Activated CD4-positive, alpha-beta memory T cell treated with anti-CD3 and anti-CD28 coated beads, Interleukin-2, amount 10 ng/mL, durations not matched to agents 7 days and 5 days (primary cell): ENCODE measurements around the gene NAT8L. TPM values are rescaled to one million over a fixed set of nuclear protein-coding genes. Genes with fewer than 3 reads are reported as not detected.

Experiments used
- CTCF ChIA-PET: fragments of 350-600 bp; sonication (Branson Sonifier 250); formaldehyde crosslinking; loops from one replicate; lab custom pipeline; 2021; ENCODE audit warnings: antibody characterized with exemption, inconsistent platforms; lab: Charles Lee
- POLR2A ChIA-PET: fragments of 350-600 bp; sonication (Branson Sonifier 250); formaldehyde crosslinking; loops from one replicate; lab custom pipeline; 2021; ENCODE audit warnings: antibody characterized with exemption; lab: Charles Lee
- DNase-seq: peaks from one replicate; pipeline ENCODE4 v3.0.0-alpha.2; 2020
- H3K27ac Mint-ChIP-seq: one replicate; pipeline ENCODE4 v1.8.0; 2021; ENCODE audit warnings: mild to moderate bottlenecking, mixed read lengths
- H3K27me3 Mint-ChIP-seq: one replicate; pipeline ENCODE4 v1.8.0; 2021; ENCODE audit warnings: mixed read lengths
- H3K36me3 Mint-ChIP-seq: one replicate; pipeline ENCODE4 v1.8.0; 2021; ENCODE audit warnings: low read depth, mixed read lengths
- H3K4me1 Mint-ChIP-seq: one replicate; pipeline ENCODE4 v1.8.0; 2021; ENCODE audit warnings: mixed read lengths
- H3K4me3 Mint-ChIP-seq: one replicate; pipeline ENCODE4 v1.8.0; 2021; ENCODE audit warnings: mild to moderate bottlenecking, mixed read lengths
- H3K9me3 Mint-ChIP-seq: one replicate; pipeline ENCODE4 v1.8.0; 2021; ENCODE audit warnings: mixed read lengths
- total RNA-seq, 2 experiments: library from RNA; stranded (reverse); gene quantifications; one replicate each; pipeline ENCODE4 v1.2.3, GENCODE V29; 2021

The NAT8L gene
- total RNA-seq, 2 experiments from 2014 or later, result 0.08 to 0.10 TPM

DNA sequence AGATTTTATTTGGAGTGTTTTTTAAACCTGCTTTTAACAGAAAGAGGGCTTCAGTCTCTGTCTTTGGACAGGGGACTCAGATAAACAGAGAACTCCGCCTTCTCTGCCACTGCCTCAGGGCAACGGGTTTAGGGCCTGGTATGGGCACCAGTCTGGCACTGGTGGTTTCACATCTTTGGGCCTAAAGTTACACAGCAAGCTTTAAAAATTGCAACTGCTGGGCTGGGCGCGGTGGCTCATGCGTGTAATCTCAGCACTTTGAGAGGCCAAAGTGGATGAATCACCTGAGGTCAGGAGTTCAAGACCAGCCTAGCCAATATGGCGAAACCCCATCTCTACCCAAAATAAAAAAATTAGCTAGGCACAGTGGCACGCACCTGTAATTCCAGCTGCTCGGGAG, 10.3 kb upstream of the NAT8L start:
- Mint-ChIP-seq H3K27ac (no peak overlapping the region), H3K9me3 (no peaks in the 10 kb centered on the region), H3K27me3 (peaks cover 23% of the 10 kb centered on the region), H3K4me1 (no peaks in the 10 kb centered on the region), H3K36me3 (no peaks in the 10 kb centered on the region), H3K4me3 (no peak overlapping the region)
- ChIA-PET CTCF (no interaction called here), POLR2A (no interaction called here)
- DNase-seq, result no peak

- Mint-ChIP-seq H3K4me1 (no peaks in the 10 kb centered on the region), H3K27me3 (peaks cover 26% of the 10 kb centered on the region), H3K4me3 (no peak overlapping the region), H3K27ac (no peak overlapping the region), H3K9me3 (no peaks in the 10 kb centered on the region), H3K36me3 (no peaks in the 10 kb centered on the region)
- no peak for DNase-seq
- CTCF ChIA-PET, result no interaction called here
- POLR2A ChIA-PET, result no interaction called here
These were observed 9.7 kb upstream of the NAT8L start for GRCh38 chr4:2049381-2049780.

DNA sequence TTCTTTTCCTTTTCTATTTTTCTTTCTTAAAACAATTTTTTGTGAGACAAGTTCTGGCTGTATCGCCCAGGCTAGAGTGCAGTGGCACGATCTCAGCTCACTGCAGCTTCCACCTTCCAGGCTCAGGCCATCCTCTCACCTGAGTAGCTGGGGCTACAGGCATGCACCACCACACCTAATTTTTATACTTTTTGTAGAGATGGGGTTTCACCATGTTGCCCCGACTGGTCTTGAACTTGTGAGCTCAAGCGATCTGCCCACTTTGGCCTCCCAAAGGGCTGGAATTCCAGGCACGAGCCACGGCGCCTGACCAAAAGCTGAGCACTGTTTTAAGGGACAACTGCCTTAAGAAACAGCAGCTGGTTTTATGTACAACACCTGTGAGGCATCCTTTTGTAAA, 9.3 kb upstream of the NAT8L start:
- H3K36me3 Mint-ChIP-seq, result no peaks in the 10 kb centered on the region
- H3K4me1 Mint-ChIP-seq, result no peaks in the 10 kb centered on the region
- H3K27ac Mint-ChIP-seq, result no peak overlapping the region
- DNase-seq, result no peak
- H3K9me3 Mint-ChIP-seq, result no peaks in the 10 kb centered on the region
- H3K4me3 Mint-ChIP-seq, result no peak overlapping the region
- H3K27me3 Mint-ChIP-seq, result peaks cover 26% of the 10 kb centered on the region
- ChIA-PET POLR2A (no interaction called here), CTCF (no interaction called here)

DNA sequence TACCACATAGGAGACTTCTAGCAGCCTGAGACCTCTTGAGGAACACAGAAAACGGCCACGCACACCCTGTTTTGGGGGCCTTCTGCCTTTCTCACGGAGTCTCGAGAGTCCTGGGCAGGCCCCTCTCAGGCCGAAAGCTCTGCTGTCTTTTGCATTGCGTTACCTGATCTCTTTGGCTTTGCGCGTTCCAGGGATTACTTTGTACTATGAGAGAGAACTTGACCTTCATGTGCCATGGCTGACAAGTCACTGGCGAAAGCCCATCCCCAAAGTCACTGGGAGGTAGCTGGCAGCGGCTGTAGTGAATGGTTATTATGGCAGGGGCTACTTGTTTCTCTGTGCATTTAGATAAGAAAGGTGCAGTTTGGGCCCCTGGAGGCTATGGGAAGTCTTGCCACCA, 8.0 kb upstream of the NAT8L start:
- no peaks in the 10 kb centered on the region for H3K9me3 Mint-ChIP-seq
- no peak overlapping the region for H3K4me3 Mint-ChIP-seq
- H3K27me3 Mint-ChIP-seq, result peaks cover 31% of the 10 kb centered on the region
- no peak overlapping the region for H3K27ac Mint-ChIP-seq
- DNase-seq, result no peak
- no peaks in the 10 kb centered on the region for H3K4me1 Mint-ChIP-seq
- no peaks in the 10 kb centered on the region for H3K36me3 Mint-ChIP-seq
- ChIA-PET CTCF (no interaction called here), POLR2A (no interaction called here)

GRCh38 chr4:2054217-2054616, 4.9 kb upstream of the NAT8L start:
- DNase-seq, result no peak
- Mint-ChIP-seq H3K4me3 (no peak overlapping the region), H3K36me3 (no peaks in the 10 kb centered on the region), H3K27ac (no peak overlapping the region), H3K27me3 (peaks cover 46% of the 10 kb centered on the region), H3K4me1 (peaks cover 5% of the 10 kb centered on the region), H3K9me3 (no peaks in the 10 kb centered on the region)
- CTCF ChIA-PET, result no interaction called here
- POLR2A ChIA-PET, result no interaction called here

GRCh38 chr4:2057382-2058065, 1.6 kb upstream of the NAT8L start:
- Mint-ChIP-seq H3K36me3 (no peaks in the 10 kb centered on the region), H3K4me1 (peaks cover 5% of the 10 kb centered on the region), H3K9me3 (no peaks in the 10 kb centered on the region), H3K4me3 (peak overlapping the region; percentile 33), H3K27ac (no peak overlapping the region), H3K27me3 (peaks cover 34% of the 10 kb centered on the region)
- DNase-seq, result no peak
- CTCF ChIA-PET, result no interaction called here
- POLR2A ChIA-PET, result interaction anchor here (0.8 kb wide), 1 partner anchor 48 kb away, joined by 4 read pairs; no protein-coding TSS in a partner anchor

GRCh38 chr4:2058264-2059045, 672 bp upstream of the NAT8L start:
- no peak for DNase-seq
- H3K27ac Mint-ChIP-seq, result no peak overlapping the region
- H3K4me1 Mint-ChIP-seq, result peaks cover 5% of the 10 kb centered on the region
- no peaks in the 10 kb centered on the region for H3K36me3 Mint-ChIP-seq
- H3K4me3 Mint-ChIP-seq, result no peak overlapping the region
- POLR2A ChIA-PET, result interaction anchor here (0.8 kb wide), 1 partner anchor 49 kb away, joined by 4 read pairs; no protein-coding TSS in a partner anchor
- no peaks in the 10 kb centered on the region for H3K9me3 Mint-ChIP-seq
- CTCF ChIA-PET, result no interaction called here
- H3K27me3 Mint-ChIP-seq, result peaks cover 33% of the 10 kb centered on the region

- no peak overlapping the region for H3K4me3 Mint-ChIP-seq
- ChIA-PET CTCF (no interaction called here), POLR2A (no interaction called here)
- no peak overlapping the region for H3K27ac Mint-ChIP-seq
- peaks cover 28% of the 10 kb centered on the region for H3K27me3 Mint-ChIP-seq
- peaks cover 5% of the 10 kb centered on the region for H3K4me1 Mint-ChIP-seq
- no peak for DNase-seq
- H3K9me3 Mint-ChIP-seq, result no peaks in the 10 kb centered on the region
- H3K36me3 Mint-ChIP-seq, result no peaks in the 10 kb centered on the region
These were observed 837 bp downstream of the NAT8L start for GRCh38 chr4:2059726-2060602.

- H3K4me1 Mint-ChIP-seq, result peaks cover 5% of the 10 kb centered on the region
- no peaks in the 10 kb centered on the region for H3K36me3 Mint-ChIP-seq
- no peaks in the 10 kb centered on the region for H3K9me3 Mint-ChIP-seq
- no peak overlapping the region for H3K27ac Mint-ChIP-seq
- peaks cover 24% of the 10 kb centered on the region for H3K27me3 Mint-ChIP-seq
- ChIA-PET CTCF (no interaction called here), POLR2A (no interaction called here)
- H3K4me3 Mint-ChIP-seq, result no peak overlapping the region
- DNase-seq, result no peak
These were observed 1.6 kb downstream of the NAT8L start for GRCh38 chr4:2060611-2061185.

- POLR2A ChIA-PET, result no interaction called here
- H3K4me1 Mint-ChIP-seq, result peaks cover 5% of the 10 kb centered on the region
- no peak overlapping the region for H3K4me3 Mint-ChIP-seq
- H3K36me3 Mint-ChIP-seq, result no peaks in the 10 kb centered on the region
- H3K27ac Mint-ChIP-seq, result no peak overlapping the region
- H3K9me3 Mint-ChIP-seq, result no peaks in the 10 kb centered on the region
- CTCF ChIA-PET, result no interaction called here
- no peak for DNase-seq
- H3K27me3 Mint-ChIP-seq, result peaks cover 20% of the 10 kb centered on the region
These were observed 2.3 kb downstream of the NAT8L start for GRCh38 chr4:2061186-2062131.

- CTCF ChIA-PET, result no interaction called here
These were observed 3.2 kb downstream of the NAT8L start for GRCh38 chr4:2062168-2062807.

More at GRCh38 chr4:2062168-2062807, 3.2 kb downstream of the NAT8L start:
- peaks cover 11% of the 10 kb centered on the region for H3K27me3 Mint-ChIP-seq
- H3K9me3 Mint-ChIP-seq, result no peaks in the 10 kb centered on the region
- no peaks in the 10 kb centered on the region for H3K36me3 Mint-ChIP-seq
- POLR2A ChIA-PET, result no interaction called here
- DNase-seq, result no peak
- no peak overlapping the region for H3K27ac Mint-ChIP-seq
- peaks cover 5% of the 10 kb centered on the region for H3K4me1 Mint-ChIP-seq
- no peak overlapping the region for H3K4me3 Mint-ChIP-seq
